ENCODE results near the gene CAMSAP1.

DNA sequence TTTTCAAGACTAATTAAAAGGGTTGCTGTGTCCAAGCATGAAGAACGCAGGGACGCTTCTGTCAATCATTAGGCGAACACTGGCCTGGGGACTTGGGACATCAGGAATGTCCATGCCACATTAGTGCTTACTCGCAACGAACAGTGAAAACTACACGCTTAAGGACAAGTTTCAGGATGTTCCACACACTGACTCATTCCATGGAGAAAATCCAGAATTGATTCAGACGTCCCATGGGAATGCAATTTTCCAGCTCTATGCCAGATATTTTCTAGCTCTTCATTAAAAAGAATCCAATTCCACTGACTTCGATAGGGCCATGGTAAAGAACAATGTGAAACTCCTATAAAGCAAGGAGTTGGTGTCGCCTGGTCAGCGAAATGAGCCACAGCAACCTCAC, 98.2 kb downstream of the CAMSAP1 start:
- TF ChIP-seq, protein P1, sequence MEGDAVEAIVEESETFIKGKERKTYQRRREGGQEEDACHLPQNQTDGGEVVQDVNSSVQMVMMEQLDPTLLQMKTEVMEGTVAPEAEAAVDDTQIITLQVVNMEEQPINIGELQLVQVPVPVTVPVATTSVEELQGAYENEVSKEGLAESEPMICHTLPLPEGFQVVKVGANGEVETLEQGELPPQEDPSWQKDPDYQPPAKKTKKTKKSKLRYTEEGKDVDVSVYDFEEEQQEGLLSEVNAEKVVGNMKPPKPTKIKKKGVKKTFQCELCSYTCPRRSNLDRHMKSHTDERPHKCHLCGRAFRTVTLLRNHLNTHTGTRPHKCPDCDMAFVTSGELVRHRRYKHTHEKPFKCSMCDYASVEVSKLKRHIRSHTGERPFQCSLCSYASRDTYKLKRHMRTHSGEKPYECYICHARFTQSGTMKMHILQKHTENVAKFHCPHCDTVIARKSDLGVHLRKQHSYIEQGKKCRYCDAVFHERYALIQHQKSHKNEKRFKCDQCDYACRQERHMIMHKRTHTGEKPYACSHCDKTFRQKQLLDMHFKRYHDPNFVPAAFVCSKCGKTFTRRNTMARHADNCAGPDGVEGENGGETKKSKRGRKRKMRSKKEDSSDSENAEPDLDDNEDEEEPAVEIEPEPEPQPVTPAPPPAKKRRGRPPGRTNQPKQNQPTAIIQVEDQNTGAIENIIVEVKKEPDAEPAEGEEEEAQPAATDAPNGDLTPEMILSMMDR (conservative IDR thresholded peaks at IDR 0.05): no peak
- no peak for TF ChIP-seq EZH2 (IDR thresholded peaks at IDR 0.05; ENCODE audit: low read depth)

All from PC-9 (cell line).